ENCODE data around the gene BRD3OS.

The BRD3OS gene

GRCh38 chr9:134047868-134048581, 22.7 kb downstream of the BRD3OS start:
- Histone ChIP-seq H3K27me3 (ENCODE audit: control insufficient read depth in 1 of 2, insufficient read depth in 1 of 2, low read length in 2 of 2) (no peaks in the 10 kb centered on the region), H2AK5ac (ENCODE audit: low read length, severe bottlenecking) (no peak overlapping the region), H3K9ac (ENCODE audit: low read length) (no peak overlapping the region), H2BK15ac (ENCODE audit: low read depth, poor library complexity, severe bottlenecking) (no peak overlapping the region), H3K23ac (ENCODE audit: low read length in 2 of 2) (no peak overlapping the region), H3K27ac (ENCODE audit: low read length, poor library complexity, severe bottlenecking) (no peak overlapping the region), H2BK12ac (ENCODE audit: low read length in 2 of 2) (no peak overlapping the region), H3K79me1 (replicated peaks; ENCODE audit: low read length, poor library complexity, severe bottlenecking) (peaks cover 56% of the 10 kb centered on the region), H3K4ac (ENCODE audit: low read depth in 1 of 2, low read length in 2 of 2) (no peak overlapping the region), H2BK5ac (ENCODE audit: low read depth, low read length, poor library complexity, severe bottlenecking) (no peak overlapping the region), H3K14ac (ENCODE audit: low read length in 2 of 2) (no peak overlapping the region), H4K8ac (ENCODE audit: low read length) (no peak overlapping the region), H3K18ac (ENCODE audit: low read depth in 1 of 2, low read length in 2 of 2) (no peak overlapping the region), H3K4me2 (ENCODE audit: low read length, poor library complexity, severe bottlenecking) (no peak overlapping the region), H2AFZ (ENCODE audit: low read depth, low read length) (no peak overlapping the region), H3K4me3 (ENCODE audit: insufficient read depth in 1 of 2, low read depth in 1 of 2, low read length in 2 of 2) (no peak overlapping the region), H3K9me3 (ENCODE audit: control insufficient read depth, low read length) (no peaks in the 10 kb centered on the region), H4K91ac (ENCODE audit: low read length) (peak overlapping the region; percentile 18), H2BK120ac (ENCODE audit: low read depth, low read length) (no peak overlapping the region), H3K36me3 (ENCODE audit: control insufficient read depth in 1 of 2, insufficient read depth in 2 of 2, low read depth in 1 of 2, low read length in 2 of 2) (peaks cover 91 to 94% of the 10 kb centered on the region in 2 experiments), H3K4me1 (ENCODE audit: control insufficient read depth, insufficient read depth, low read depth, low read length) (no peaks in the 10 kb centered on the region)
- no peak for DNase-seq
- 97% methylated on average over 53 of the region's 53 CpGs for WGBS

DNA sequence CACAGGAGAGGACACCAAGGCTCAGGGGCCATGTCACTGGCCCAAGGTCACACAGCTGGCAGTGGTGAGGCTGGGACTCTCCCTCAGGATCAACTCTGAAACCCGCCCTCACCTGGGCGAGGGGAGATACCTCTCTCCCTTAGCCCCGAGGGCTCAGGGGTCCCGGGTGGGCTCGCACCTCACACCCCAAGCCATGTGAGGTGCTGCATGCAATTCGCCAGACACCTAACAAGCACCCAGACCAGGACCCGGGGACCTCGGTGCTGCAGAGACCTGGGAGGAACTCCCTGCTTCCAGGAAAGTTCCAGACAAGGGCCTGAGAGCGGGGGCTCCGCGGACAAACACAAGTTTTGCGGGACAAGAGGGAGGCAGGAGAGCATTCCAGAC, 23.3 kb downstream of the BRD3OS start:
- Histone ChIP-seq H2BK120ac (ENCODE audit: low read depth, low read length) (no peak overlapping the region), H2BK12ac (ENCODE audit: low read length in 2 of 2) (no peak overlapping the region), H3K27me3 (ENCODE audit: control insufficient read depth in 1 of 2, insufficient read depth in 1 of 2, low read length in 2 of 2) (no peaks in the 10 kb centered on the region), H3K23ac (ENCODE audit: low read length in 2 of 2) (no peak overlapping the region), H3K79me1 (replicated peaks; ENCODE audit: low read length, poor library complexity, severe bottlenecking) (peaks cover 52% of the 10 kb centered on the region), H3K14ac (ENCODE audit: low read length in 2 of 2) (no peak overlapping the region), H4K8ac (ENCODE audit: low read length) (no peak overlapping the region), H3K4me2 (ENCODE audit: low read length, poor library complexity, severe bottlenecking) (no peak overlapping the region), H2BK5ac (ENCODE audit: low read depth, low read length, poor library complexity, severe bottlenecking) (no peak overlapping the region), H3K36me3 (ENCODE audit: control insufficient read depth in 1 of 2, insufficient read depth in 2 of 2, low read depth in 1 of 2, low read length in 2 of 2) (peaks cover 91 to 94% of the 10 kb centered on the region in 2 experiments), H3K27ac (ENCODE audit: low read length, poor library complexity, severe bottlenecking) (no peak overlapping the region), H4K91ac (ENCODE audit: low read length) (no peak overlapping the region), H2AFZ (ENCODE audit: low read depth, low read length) (no peak overlapping the region), H2BK15ac (ENCODE audit: low read depth, poor library complexity, severe bottlenecking) (no peak overlapping the region), H3K18ac (ENCODE audit: low read depth in 1 of 2, low read length in 2 of 2) (no peak overlapping the region), H3K4me1 (ENCODE audit: control insufficient read depth, insufficient read depth, low read depth, low read length) (peaks cover 1% of the 10 kb centered on the region), H3K4me3 (ENCODE audit: insufficient read depth in 1 of 2, low read depth in 1 of 2, low read length in 2 of 2) (no peak overlapping the region), H3K9ac (ENCODE audit: low read length) (no peak overlapping the region), H3K9me3 (ENCODE audit: control insufficient read depth, low read length) (no peaks in the 10 kb centered on the region), H3K4ac (ENCODE audit: low read depth in 1 of 2, low read length in 2 of 2) (no peak overlapping the region), H2AK5ac (ENCODE audit: low read length, severe bottlenecking) (no peak overlapping the region)
- WGBS: 96% methylated on average over 12 of the region's 12 CpGs
- DNase-seq: no peak

DNA sequence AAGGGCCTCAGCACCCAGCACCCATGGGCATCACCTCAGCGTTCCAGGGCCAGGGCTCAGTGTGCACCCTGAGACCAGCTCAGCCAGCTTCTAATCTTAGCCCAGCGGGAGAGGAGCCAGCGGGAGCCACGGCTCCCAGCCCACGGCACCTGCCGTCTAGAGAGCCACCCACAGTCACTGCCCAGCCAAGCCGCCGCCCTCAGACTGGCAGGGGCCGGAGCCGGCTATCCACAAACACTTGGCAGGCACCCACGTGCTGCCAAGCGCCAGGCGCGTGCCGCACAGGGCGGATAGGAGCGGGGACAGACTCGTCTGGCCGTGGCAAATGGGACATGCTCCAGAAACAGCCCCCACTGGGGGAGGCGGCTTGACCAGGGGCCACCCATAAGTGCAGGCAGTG, 24.0 kb downstream of the BRD3OS start:
- Histone ChIP-seq H3K9ac (ENCODE audit: low read length) (no peak overlapping the region), H2AFZ (ENCODE audit: low read depth, low read length) (no peak overlapping the region), H3K4me3 (ENCODE audit: insufficient read depth in 1 of 2, low read depth in 1 of 2, low read length in 2 of 2) (no peak overlapping the region), H4K91ac (ENCODE audit: low read length) (no peak overlapping the region), H3K36me3 (ENCODE audit: control insufficient read depth in 1 of 2, insufficient read depth in 2 of 2, low read depth in 1 of 2, low read length in 2 of 2) (peaks cover 84 to 94% of the 10 kb centered on the region in 2 experiments), H3K4ac (ENCODE audit: low read depth in 1 of 2, low read length in 2 of 2) (no peak overlapping the region), H3K4me2 (ENCODE audit: low read length, poor library complexity, severe bottlenecking) (no peak overlapping the region), H3K14ac (ENCODE audit: low read length in 2 of 2) (no peak overlapping the region), H2BK120ac (ENCODE audit: low read depth, low read length) (no peak overlapping the region), H4K8ac (ENCODE audit: low read length) (no peak overlapping the region), H3K79me1 (replicated peaks; ENCODE audit: low read length, poor library complexity, severe bottlenecking) (peaks cover 49% of the 10 kb centered on the region), H2BK5ac (ENCODE audit: low read depth, low read length, poor library complexity, severe bottlenecking) (no peak overlapping the region), H2BK15ac (ENCODE audit: low read depth, poor library complexity, severe bottlenecking) (no peak overlapping the region), H2BK12ac (ENCODE audit: low read length in 2 of 2) (no peak overlapping the region), H2AK5ac (ENCODE audit: low read length, severe bottlenecking) (no peak overlapping the region), H3K18ac (ENCODE audit: low read depth in 1 of 2, low read length in 2 of 2) (no peak overlapping the region), H3K27ac (ENCODE audit: low read length, poor library complexity, severe bottlenecking) (no peak overlapping the region), H3K4me1 (ENCODE audit: control insufficient read depth, insufficient read depth, low read depth, low read length) (peaks cover 8% of the 10 kb centered on the region), H3K27me3 (ENCODE audit: control insufficient read depth in 1 of 2, insufficient read depth in 1 of 2, low read length in 2 of 2) (no peaks in the 10 kb centered on the region), H3K9me3 (ENCODE audit: control insufficient read depth, low read length) (no peaks in the 10 kb centered on the region), H3K23ac (ENCODE audit: low read length in 2 of 2) (no peak overlapping the region)
- 97% methylated on average over 20 of the region's 20 CpGs for WGBS
- no peak for DNase-seq

DNA sequence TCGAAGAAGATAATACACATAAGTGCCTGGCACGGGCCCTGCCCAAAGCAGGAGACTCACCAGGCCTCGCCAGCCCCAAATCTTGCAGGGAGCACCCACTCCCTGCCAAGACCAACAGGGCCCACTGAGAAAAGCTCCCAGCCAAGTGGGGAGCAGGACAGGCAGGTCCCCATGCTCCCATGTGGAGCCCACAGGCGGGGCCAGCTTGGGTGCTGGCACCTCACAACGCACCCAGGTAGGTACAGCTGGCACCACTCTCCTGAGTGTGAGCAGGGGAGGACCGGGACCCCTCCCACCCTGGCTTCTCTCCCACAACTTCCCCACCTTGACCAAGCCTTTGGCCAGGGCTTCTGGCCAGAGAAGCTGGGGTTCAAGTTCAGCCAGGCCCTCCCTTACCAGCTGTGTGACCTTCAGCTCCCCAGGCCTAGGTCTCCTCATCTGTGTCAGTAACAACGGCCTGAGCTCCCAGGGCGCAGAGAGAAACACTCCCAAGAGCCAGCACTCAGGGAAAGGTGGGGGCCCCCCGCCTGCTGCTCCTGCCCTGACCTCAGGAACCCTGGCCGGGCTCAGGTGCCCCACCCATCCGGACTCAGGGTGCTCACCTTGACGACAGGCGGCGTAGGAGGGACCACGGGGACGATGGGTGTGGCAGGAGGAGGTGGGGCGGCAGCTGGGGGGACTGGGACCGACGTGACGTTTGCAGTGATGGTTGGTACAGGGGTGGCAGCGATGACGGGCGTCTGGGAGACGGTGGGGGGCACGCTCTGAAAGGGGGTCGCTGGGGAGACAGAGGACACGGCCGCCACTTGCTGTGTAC, 24.7 kb downstream of the BRD3OS start:
- Histone ChIP-seq H3K9me3 (ENCODE audit: control insufficient read depth, low read length) (no peaks in the 10 kb centered on the region), H3K18ac (ENCODE audit: low read depth in 1 of 2, low read length in 2 of 2) (no peak overlapping the region), H2BK5ac (ENCODE audit: low read depth, low read length, poor library complexity, severe bottlenecking) (no peak overlapping the region), H3K23ac (ENCODE audit: low read length in 2 of 2) (no peak overlapping the region), H3K27ac (ENCODE audit: low read length, poor library complexity, severe bottlenecking) (no peak overlapping the region), H4K91ac (ENCODE audit: low read length) (no peak overlapping the region), H3K4me3 (ENCODE audit: insufficient read depth in 1 of 2, low read depth in 1 of 2, low read length in 2 of 2) (no peak overlapping the region), H3K4me2 (ENCODE audit: low read length, poor library complexity, severe bottlenecking) (no peak overlapping the region), H3K9ac (ENCODE audit: low read length) (no peak overlapping the region), H2AFZ (ENCODE audit: low read depth, low read length) (no peak overlapping the region), H3K4me1 (ENCODE audit: control insufficient read depth, insufficient read depth, low read depth, low read length) (peaks cover 13% of the 10 kb centered on the region), H2BK120ac (ENCODE audit: low read depth, low read length) (no peak overlapping the region), H2BK15ac (ENCODE audit: low read depth, poor library complexity, severe bottlenecking) (no peak overlapping the region), H4K8ac (ENCODE audit: low read length) (no peak overlapping the region), H3K27me3 (ENCODE audit: control insufficient read depth in 1 of 2, insufficient read depth in 1 of 2, low read length in 2 of 2) (no peaks in the 10 kb centered on the region), H2AK5ac (ENCODE audit: low read length, severe bottlenecking) (no peak overlapping the region), H2BK12ac (ENCODE audit: low read length in 2 of 2) (no peak overlapping the region), H3K79me1 (replicated peaks; ENCODE audit: low read length, poor library complexity, severe bottlenecking) (peaks cover 53% of the 10 kb centered on the region), H3K4ac (ENCODE audit: low read depth in 1 of 2, low read length in 2 of 2) (no peak overlapping the region), H3K36me3 (ENCODE audit: control insufficient read depth in 1 of 2, insufficient read depth in 2 of 2, low read depth in 1 of 2, low read length in 2 of 2) (peaks cover 77 to 89% of the 10 kb centered on the region in 2 experiments), H3K14ac (ENCODE audit: low read length in 2 of 2) (no peak overlapping the region)
- DNase-seq: no peak
- 96% methylated on average over 27 of the region's 28 CpGs for WGBS
